HCT116 (cell line): ENCODE data around the gene MED26.

Experiments used
- CEBPB ChIP-seq: IDR thresholded peaks from 2 replicates; pipeline ENCODE4 v1.6.1; 2012; ENCODE audit warnings: low read depth
- EZH2 ChIP-seq: fragments of 200-600 bp; sonication (generic); IDR thresholded peaks from 2 replicates; pipeline ENCODE4 v1.6.1; 2017; ENCODE audit warnings: antibody characterized with exemption, mixed run types
- EZH2phosphoT487 ChIP-seq: fragments of 200-600 bp; IDR thresholded peaks from 2 replicates; pipeline ENCODE4 v1.6.1; 2018; ENCODE audit warnings: antibody characterized with exemption, borderline replicate concordance
- JUND ChIP-seq: IDR thresholded peaks from 2 replicates; pipeline ENCODE4 v1.6.1; 2012
- POLR2A ChIP-seq: IDR thresholded peaks from 2 replicates; pipeline ENCODE4 v1.7.0; 2011; ENCODE audit warnings: borderline replicate concordance; ENCODE audit not compliant: insufficient read depth, insufficient read length; ENCODE audit errors: extremely low read depth
- POLR2AphosphoS5 ChIP-seq: IDR thresholded peaks from 2 replicates; pipeline ENCODE4 v1.6.1; 2011; ENCODE audit warnings: mild to moderate bottlenecking, low read depth, low read length, moderate library complexity
- SIN3A ChIP-seq: IDR thresholded peaks from 2 replicates; pipeline ENCODE4 v1.6.1; 2012; ENCODE audit warnings: low read depth
- TCF7L2 ChIP-seq: IDR thresholded peaks from 2 replicates; pipeline ENCODE4 v1.7.0; 2011; ENCODE audit warnings: borderline replicate concordance, inconsistent platforms; ENCODE audit not compliant: insufficient read depth, insufficient read length; ENCODE audit errors: extremely low read depth
- YY1 ChIP-seq: IDR thresholded peaks from 2 replicates; pipeline ENCODE4 v1.6.1; 2011; ENCODE audit warnings: low read length, low read depth, moderate library complexity, mild to moderate bottlenecking; ENCODE audit not compliant: insufficient replicate concordance; ENCODE audit errors: extremely low read depth
- TF ChIP-seq, protein P1 (sequence below), 3 experiments: fragments of 200-600 bp in 1 of 3; sonication (generic) in 1 of 3; IDR thresholded peaks in 2 of 3; conservative IDR thresholded peaks in 1 of 3; 2 replicates each; pipeline ENCODE4 v1.5.1; 2012 to 2017; ENCODE audit warnings: low read depth in 2 of 3, low read length in 2 of 3, antibody characterized with exemption in 1 of 3, borderline replicate concordance in 1 of 3, control low read depth in 1 of 3, mild to moderate bottlenecking in 1 of 3, mixed read lengths in 1 of 3, mixed run types in 1 of 3, moderate library complexity in 1 of 3; ENCODE audit not compliant: insufficient read depth in 1 of 3
- TF ChIP-seq, protein P2 (sequence below): IDR thresholded peaks from 2 replicates; pipeline ENCODE4 v1.6.1; 2012
- TF ChIP-seq, protein P3 (sequence below): IDR thresholded peaks from 2 replicates; pipeline ENCODE4 v1.6.1; 2011; ENCODE audit warnings: mild to moderate bottlenecking, low read length, moderate library complexity; ENCODE audit not compliant: insufficient replicate concordance; ENCODE audit errors: extremely low read depth

DNA sequence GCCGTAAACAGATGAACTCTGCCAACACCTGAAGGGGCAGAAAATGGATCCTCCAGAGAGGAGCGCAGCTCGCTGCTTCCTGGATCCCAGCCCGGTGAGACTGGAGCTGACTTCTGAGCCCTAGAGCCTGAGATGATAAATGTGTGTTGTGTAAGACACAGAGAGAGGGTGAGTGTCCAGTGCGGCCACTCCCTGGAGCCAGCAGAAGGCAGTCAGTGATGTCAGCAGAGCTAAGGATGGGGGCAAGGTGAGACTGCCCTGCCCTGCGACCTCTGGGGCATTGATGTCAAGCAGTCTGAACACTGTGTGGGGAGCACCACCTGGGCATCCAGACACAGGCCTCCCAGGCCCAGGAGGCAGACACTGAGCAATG is 46.0 kb downstream of the MED26 start:
- TF ChIP-seq, protein P1, sequence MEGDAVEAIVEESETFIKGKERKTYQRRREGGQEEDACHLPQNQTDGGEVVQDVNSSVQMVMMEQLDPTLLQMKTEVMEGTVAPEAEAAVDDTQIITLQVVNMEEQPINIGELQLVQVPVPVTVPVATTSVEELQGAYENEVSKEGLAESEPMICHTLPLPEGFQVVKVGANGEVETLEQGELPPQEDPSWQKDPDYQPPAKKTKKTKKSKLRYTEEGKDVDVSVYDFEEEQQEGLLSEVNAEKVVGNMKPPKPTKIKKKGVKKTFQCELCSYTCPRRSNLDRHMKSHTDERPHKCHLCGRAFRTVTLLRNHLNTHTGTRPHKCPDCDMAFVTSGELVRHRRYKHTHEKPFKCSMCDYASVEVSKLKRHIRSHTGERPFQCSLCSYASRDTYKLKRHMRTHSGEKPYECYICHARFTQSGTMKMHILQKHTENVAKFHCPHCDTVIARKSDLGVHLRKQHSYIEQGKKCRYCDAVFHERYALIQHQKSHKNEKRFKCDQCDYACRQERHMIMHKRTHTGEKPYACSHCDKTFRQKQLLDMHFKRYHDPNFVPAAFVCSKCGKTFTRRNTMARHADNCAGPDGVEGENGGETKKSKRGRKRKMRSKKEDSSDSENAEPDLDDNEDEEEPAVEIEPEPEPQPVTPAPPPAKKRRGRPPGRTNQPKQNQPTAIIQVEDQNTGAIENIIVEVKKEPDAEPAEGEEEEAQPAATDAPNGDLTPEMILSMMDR (IDR thresholded peaks at IDR 0.05 in 2 of 3, conservative IDR thresholded peaks at IDR 0.05 in 1 of 3; ENCODE audit: borderline replicate concordance in 1 of 3, insufficient read depth in 1 of 3, low read depth in 2 of 3, low read length in 2 of 3): no peak
- TF ChIP-seq SIN3A: no peak
- no peak for TF ChIP-seq YY1
- TF ChIP-seq EZH2: no peak
- 0 out of 2 replicates have a peak, but pooled peaks have one; percentile 1 for TF ChIP-seq POLR2AphosphoS5
- TF ChIP-seq, protein P2, sequence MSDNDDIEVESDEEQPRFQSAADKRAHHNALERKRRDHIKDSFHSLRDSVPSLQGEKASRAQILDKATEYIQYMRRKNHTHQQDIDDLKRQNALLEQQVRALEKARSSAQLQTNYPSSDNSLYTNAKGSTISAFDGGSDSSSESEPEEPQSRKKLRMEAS: no peak
- TF ChIP-seq JUND: no peak
- TF ChIP-seq, protein P3, sequence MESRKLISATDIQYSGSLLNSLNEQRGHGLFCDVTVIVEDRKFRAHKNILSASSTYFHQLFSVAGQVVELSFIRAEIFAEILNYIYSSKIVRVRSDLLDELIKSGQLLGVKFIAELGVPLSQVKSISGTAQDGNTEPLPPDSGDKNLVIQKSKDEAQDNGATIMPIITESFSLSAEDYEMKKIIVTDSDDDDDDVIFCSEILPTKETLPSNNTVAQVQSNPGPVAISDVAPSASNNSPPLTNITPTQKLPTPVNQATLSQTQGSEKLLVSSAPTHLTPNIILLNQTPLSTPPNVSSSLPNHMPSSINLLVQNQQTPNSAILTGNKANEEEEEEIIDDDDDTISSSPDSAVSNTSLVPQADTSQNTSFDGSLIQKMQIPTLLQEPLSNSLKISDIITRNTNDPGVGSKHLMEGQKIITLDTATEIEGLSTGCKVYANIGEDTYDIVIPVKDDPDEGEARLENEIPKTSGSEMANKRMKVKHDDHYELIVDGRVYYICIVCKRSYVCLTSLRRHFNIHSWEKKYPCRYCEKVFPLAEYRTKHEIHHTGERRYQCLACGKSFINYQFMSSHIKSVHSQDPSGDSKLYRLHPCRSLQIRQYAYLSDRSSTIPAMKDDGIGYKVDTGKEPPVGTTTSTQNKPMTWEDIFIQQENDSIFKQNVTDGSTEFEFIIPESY: no peak
- TF ChIP-seq CEBPB: no peak
- no peak for TF ChIP-seq TCF7L2
- no peak for TF ChIP-seq EZH2phosphoT487
- no peak for TF ChIP-seq POLR2A
